Ishikawa (cell line): ENCODE data around the gene PTH2.
A peak's percentile ranks its signal among the peaks of the same experiment; 100 is the strongest.

Experiments
- CEBPB ChIP-seq: IDR thresholded peaks from 2 replicates; pipeline ENCODE4 v1.6.1; 2012
- CREB1 ChIP-seq: IDR thresholded peaks from 2 replicates; pipeline ENCODE4 v1.6.1; 2012; ENCODE audit warnings: low read depth
- EGR1 ChIP-seq: IDR thresholded peaks from 2 replicates; pipeline ENCODE4 v1.6.1; 2012
- EP300 ChIP-seq: IDR thresholded peaks from 2 replicates; pipeline ENCODE4 v1.6.1; 2012; ENCODE audit warnings: borderline replicate concordance
- FOXM1 ChIP-seq: IDR thresholded peaks from 2 replicates; pipeline ENCODE4 v1.6.1; 2012; ENCODE audit warnings: low read depth, borderline replicate concordance
- MAX ChIP-seq: IDR thresholded peaks from 2 replicates; pipeline ENCODE4 v1.6.1; 2012
- NFIC ChIP-seq: IDR thresholded peaks from 2 replicates; pipeline ENCODE4 v1.6.1; 2012
- RAD21 ChIP-seq: IDR thresholded peaks from 2 replicates; pipeline ENCODE4 v1.6.1; 2012; ENCODE audit warnings: low read depth
- TAF1 ChIP-seq: IDR thresholded peaks from 2 replicates; pipeline ENCODE4 v1.6.1; 2012; ENCODE audit warnings: low read depth, mild to moderate bottlenecking
- TCF12 ChIP-seq: IDR thresholded peaks from 2 replicates; pipeline ENCODE4 v1.6.1; 2012; ENCODE audit warnings: low read depth
- TEAD4 ChIP-seq: IDR thresholded peaks from 2 replicates; pipeline ENCODE4 v1.6.1; 2012
- USF1 ChIP-seq: IDR thresholded peaks from 2 replicates; pipeline ENCODE4 v1.6.1; 2012
- YY1 ChIP-seq: IDR thresholded peaks from 2 replicates; pipeline ENCODE4 v1.6.1; 2012; ENCODE audit warnings: low read depth
- ZBTB7A ChIP-seq: IDR thresholded peaks from 2 replicates; pipeline ENCODE4 v1.6.1; 2012; ENCODE audit warnings: low read depth
- TF ChIP-seq, protein P1 (sequence below): IDR thresholded peaks from 2 replicates; pipeline ENCODE4 v1.6.1; 2012; ENCODE audit warnings: low read depth, mild to moderate bottlenecking

PTH2 gene

DNA sequence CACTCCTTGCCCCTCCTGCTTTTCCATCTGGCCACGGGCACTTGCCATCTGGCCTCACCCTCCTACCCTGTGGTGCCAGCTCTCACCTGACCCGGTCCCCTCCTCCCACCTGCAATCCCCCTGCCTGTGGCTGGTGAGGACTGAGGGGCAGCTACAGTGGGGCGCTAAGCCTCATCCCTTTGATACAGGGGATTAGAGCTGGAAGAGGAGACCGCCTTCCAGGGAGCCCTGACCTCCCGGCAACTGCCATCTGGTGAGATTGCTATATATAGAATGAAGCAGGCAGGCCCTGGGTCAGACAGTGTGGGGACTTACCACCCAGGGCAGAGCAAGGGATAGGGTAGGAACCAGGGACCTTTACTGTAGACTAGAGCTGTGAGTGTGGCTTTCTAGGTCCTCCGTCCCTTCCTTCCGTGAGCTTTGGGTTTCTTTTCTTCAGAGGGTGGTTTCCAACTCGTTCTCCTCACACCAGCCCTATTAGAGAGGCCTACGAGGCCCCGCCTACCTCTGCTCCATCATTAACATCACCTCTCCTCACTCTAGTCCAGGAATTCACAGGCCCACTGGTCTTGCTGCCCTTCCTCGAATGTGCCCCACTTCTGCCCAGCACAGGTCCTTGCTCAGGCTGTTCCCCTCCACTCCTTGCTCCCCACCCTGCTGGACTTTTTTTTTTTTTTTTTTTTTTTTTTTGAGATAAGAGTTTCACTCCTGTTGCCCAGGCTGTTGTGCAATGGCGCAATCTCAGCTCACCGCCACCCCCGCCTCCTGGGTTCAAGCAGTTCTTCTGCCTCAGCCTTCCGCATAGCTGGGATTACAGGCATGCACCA, 27.4 kb downstream of the PTH2 start:
- TF ChIP-seq CEBPB (peak; percentile 37), TAF1 (no peak), FOXM1 (no peak)
- TF ChIP-seq, protein P1, sequence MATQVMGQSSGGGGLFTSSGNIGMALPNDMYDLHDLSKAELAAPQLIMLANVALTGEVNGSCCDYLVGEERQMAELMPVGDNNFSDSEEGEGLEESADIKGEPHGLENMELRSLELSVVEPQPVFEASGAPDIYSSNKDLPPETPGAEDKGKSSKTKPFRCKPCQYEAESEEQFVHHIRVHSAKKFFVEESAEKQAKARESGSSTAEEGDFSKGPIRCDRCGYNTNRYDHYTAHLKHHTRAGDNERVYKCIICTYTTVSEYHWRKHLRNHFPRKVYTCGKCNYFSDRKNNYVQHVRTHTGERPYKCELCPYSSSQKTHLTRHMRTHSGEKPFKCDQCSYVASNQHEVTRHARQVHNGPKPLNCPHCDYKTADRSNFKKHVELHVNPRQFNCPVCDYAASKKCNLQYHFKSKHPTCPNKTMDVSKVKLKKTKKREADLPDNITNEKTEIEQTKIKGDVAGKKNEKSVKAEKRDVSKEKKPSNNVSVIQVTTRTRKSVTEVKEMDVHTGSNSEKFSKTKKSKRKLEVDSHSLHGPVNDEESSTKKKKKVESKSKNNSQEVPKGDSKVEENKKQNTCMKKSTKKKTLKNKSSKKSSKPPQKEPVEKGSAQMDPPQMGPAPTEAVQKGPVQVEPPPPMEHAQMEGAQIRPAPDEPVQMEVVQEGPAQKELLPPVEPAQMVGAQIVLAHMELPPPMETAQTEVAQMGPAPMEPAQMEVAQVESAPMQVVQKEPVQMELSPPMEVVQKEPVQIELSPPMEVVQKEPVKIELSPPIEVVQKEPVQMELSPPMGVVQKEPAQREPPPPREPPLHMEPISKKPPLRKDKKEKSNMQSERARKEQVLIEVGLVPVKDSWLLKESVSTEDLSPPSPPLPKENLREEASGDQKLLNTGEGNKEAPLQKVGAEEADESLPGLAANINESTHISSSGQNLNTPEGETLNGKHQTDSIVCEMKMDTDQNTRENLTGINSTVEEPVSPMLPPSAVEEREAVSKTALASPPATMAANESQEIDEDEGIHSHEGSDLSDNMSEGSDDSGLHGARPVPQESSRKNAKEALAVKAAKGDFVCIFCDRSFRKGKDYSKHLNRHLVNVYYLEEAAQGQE = no peak

- TF ChIP-seq, protein P1 = no peak
- no peak for TF ChIP-seq CEBPB
- TF ChIP-seq ZBTB7A = no peak
- TF ChIP-seq TCF12 = no peak
- no peak for TF ChIP-seq MAX
- TF ChIP-seq EP300 = no peak
- TF ChIP-seq FOXM1 = no peak
- TF ChIP-seq RAD21 = no peak
- no peak for TF ChIP-seq TAF1
- TF ChIP-seq EGR1 = no peak
- no peak for TF ChIP-seq YY1
- no peak for TF ChIP-seq CREB1
Observed at GRCh38 chr19:49393881-49394280, 29.4 kb downstream of the PTH2 start.

GRCh38 chr19:49391581-49392399, 31.5 kb downstream of the PTH2 start:
- TF ChIP-seq RAD21 = peak; percentile 100
- no peak for TF ChIP-seq EGR1

- no peak for TF ChIP-seq CREB1
- no peak for TF ChIP-seq EP300
- no peak for TF ChIP-seq NFIC
- TF ChIP-seq EGR1 = no peak
- TF ChIP-seq TCF12 = no peak
- no peak for TF ChIP-seq TAF1
- no peak for TF ChIP-seq MAX
- TF ChIP-seq YY1 = no peak
- no peak for TF ChIP-seq RAD21
- no peak for TF ChIP-seq ZBTB7A
- no peak for TF ChIP-seq FOXM1
- no peak for TF ChIP-seq USF1
Observed at GRCh38 chr19:49390929-49391359, 32.3 kb downstream of the PTH2 start.

- TF ChIP-seq MAX (no peak), TAF1 (no peak), NFIC (no peak), RAD21 (no peak)
Observed at GRCh38 chr19:49390131-49390928, 32.9 kb downstream of the PTH2 start.

DNA sequence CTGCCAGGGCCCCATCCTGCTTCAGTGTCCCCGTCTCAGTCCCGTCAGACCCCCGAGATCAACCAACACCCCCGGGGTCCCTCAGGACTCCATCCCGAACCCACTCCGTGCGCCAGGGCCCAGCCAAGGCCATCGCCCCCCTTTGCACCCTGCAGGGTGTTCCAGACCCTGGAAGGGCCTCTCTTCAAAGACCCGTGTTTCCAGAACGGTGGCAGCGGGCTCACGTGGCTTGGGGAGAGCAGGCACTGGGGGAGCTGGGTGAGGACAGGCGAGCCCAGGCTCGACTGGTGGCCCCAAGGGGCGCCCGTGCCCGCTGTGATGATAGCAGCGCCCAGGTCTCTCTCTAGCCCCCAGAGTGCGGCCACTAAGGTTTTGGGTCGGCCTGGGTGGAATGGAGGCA, 33.8 kb downstream of the PTH2 start:
- TF ChIP-seq USF1 (no peak), MAX (no peak), TEAD4 (no peak), ZBTB7A (no peak), YY1 (no peak), FOXM1 (no peak), EGR1 (no peak), RAD21 (no peak), NFIC (no peak), TAF1 (no peak), CEBPB (no peak), TCF12 (no peak), EP300 (no peak)
- TF ChIP-seq, protein P1 = no peak
